ENCODE data around the gene KPNB1. TPM values are rescaled to one million over a fixed set of nuclear protein-coding genes. Genes with fewer than 3 reads are reported as not detected.
A peak's percentile ranks its signal among the peaks of the same experiment; 100 is the strongest.

Gene KPNB1
- total RNA-seq, 1 experiment from 2014 or later, result 742 TPM

DNA sequence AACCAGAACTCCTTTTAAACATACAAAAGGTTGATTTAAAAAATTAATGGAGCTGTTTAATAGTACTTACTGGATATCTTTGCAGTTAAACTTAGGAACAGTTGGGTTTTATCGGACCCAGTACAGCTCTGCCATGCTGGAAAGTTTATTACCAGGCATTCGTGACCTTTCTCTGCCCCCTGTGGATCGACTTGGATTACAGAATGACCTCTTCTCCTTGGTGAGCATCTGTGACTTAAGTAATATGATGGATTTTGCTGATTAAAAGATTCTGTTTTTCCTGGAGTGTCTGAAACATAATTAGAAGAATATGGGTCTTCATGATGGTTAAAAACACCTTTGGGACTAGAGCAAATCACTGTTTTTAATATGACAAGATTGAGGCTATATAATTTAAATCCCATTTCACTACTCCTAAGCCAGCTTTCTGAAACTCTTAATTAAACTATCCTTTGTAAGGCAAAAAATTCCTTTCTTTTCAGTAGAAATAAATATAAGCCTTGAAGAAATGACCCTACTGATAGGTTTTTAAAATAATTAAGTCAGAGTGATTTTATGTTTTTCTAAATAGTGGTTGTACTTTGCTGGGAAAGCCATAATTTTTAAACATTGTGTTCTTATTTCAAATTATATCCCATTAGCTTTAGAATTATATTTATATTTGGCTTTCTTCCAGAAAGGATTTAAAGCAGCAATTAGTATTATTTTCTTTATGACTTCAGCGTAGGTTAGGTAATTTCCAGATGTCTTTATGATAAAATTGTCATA is 45.7 kb upstream of the KPNB1 start:
- Mint-ChIP-seq H3K27ac (peak overlapping the region in 1 of 3 experiments; percentile 29; a peak in 1 of 7 replicates), H3K9me3 (no peaks in the 10 kb centered on the region), H3K36me3 (ENCODE audit: insufficient read depth in 1 of 3, low read depth in 3 of 3) (peaks cover 15 to 74% (median 72%) of the 10 kb centered on the region in 3 experiments)

More for the DNA sequence above, 45.7 kb upstream of the KPNB1 start:
- Histone ChIP-seq H3K56ac (ENCODE audit: insufficient read length, low read depth, low read length) (no peak overlapping the region), H2BK20ac (ENCODE audit: low read depth, low read length, poor library complexity, severe bottlenecking) (no peak overlapping the region), H2AK5ac (ENCODE audit: insufficient read length, low read length) (no peak overlapping the region), H3K23ac (ENCODE audit: insufficient read length, low read depth, low read length) (no peak overlapping the region), H3K9me3 (ENCODE audit: control insufficient read depth, low read depth, low read length) (no peaks in the 10 kb centered on the region), H3K27me3 (ENCODE audit: insufficient read depth, low read length) (no peaks in the 10 kb centered on the region), H3K79me1 (ENCODE audit: insufficient read depth, low read depth, low read length, poor library complexity, severe bottlenecking) (no peaks in the 10 kb centered on the region), H3K23me2 (ENCODE audit: insufficient read length, low read depth, low read length, poor library complexity, severe bottlenecking) (no peaks in the 10 kb centered on the region), H3K4me2 (ENCODE audit: insufficient read depth, insufficient read length, low read length) (no peak overlapping the region), H4K8ac (replicated peaks; ENCODE audit: insufficient read length, low read depth, low read length) (no peak overlapping the region), H3K4me1 (ENCODE audit: insufficient read depth, low read length) (no peaks in the 10 kb centered on the region), H3K4ac (ENCODE audit: low read depth, low read length) (no peak overlapping the region), H2BK12ac (ENCODE audit: insufficient read length, low read depth, low read length) (no peak overlapping the region), H2BK15ac (ENCODE audit: low read depth, low read length) (no peak overlapping the region), H3K79me2 (ENCODE audit: insufficient read depth, low read length) (no peaks in the 10 kb centered on the region), H3K14ac (ENCODE audit: insufficient read depth, low read length) (no peak overlapping the region), H4K91ac (ENCODE audit: insufficient read length, low read depth, low read length) (no peak overlapping the region), H3K9ac (ENCODE audit: extremely low read depth, insufficient read length, low read length) (no peak overlapping the region), H3K27ac (ENCODE audit: insufficient read length, low read depth, low read length) (no peak overlapping the region), H3T11ph (ENCODE audit: low read length) (no peak overlapping the region), H3K18ac (ENCODE audit: insufficient read length, low read depth, low read length) (no peak overlapping the region), H2BK5ac (ENCODE audit: insufficient read length, low read length) (no peak overlapping the region), H4K20me1 (ENCODE audit: control insufficient read depth, insufficient read depth, insufficient read length) (no peaks in the 10 kb centered on the region), H2AFZ (ENCODE audit: low read length) (no peak overlapping the region), H4K5ac (ENCODE audit: insufficient read length, low read depth, low read length) (no peak overlapping the region), H2BK120ac (ENCODE audit: low read depth, low read length, poor library complexity, severe bottlenecking) (no peak overlapping the region)
- no peak for DNase-seq
- TF ChIP-seq, protein P1, sequence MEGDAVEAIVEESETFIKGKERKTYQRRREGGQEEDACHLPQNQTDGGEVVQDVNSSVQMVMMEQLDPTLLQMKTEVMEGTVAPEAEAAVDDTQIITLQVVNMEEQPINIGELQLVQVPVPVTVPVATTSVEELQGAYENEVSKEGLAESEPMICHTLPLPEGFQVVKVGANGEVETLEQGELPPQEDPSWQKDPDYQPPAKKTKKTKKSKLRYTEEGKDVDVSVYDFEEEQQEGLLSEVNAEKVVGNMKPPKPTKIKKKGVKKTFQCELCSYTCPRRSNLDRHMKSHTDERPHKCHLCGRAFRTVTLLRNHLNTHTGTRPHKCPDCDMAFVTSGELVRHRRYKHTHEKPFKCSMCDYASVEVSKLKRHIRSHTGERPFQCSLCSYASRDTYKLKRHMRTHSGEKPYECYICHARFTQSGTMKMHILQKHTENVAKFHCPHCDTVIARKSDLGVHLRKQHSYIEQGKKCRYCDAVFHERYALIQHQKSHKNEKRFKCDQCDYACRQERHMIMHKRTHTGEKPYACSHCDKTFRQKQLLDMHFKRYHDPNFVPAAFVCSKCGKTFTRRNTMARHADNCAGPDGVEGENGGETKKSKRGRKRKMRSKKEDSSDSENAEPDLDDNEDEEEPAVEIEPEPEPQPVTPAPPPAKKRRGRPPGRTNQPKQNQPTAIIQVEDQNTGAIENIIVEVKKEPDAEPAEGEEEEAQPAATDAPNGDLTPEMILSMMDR (conservative IDR thresholded peaks at IDR 0.05), result no peak
- Mint-ChIP-seq H3K4me3 (no peak overlapping the region), H3K4me1 (no peaks in the 10 kb centered on the region), H3K27me3 (ENCODE audit: low read depth) (no peaks in the 10 kb centered on the region)
- WGBS (ENCODE audit: extremely low coverage, insufficient read length, low lambda C conversion rate), result no CpG with 5 or more reads among the region's 4 CpGs
